Natural killer cell (primary cell): ENCODE data around the gene KIAA1586. TPM values are rescaled to one million over a fixed set of nuclear protein-coding genes. Genes with fewer than 3 reads are reported as not detected.

Experiments used
- ATAC-seq, 3 donors: fragments of 150-1000 bp in 2 of 3; fragments of 200-7000 bp in 1 of 3; cut with Tn5 transposase; 1 replicate in 1 of 3; 2 replicates in 2 of 3; pipeline ENCODE4 v1.10.0; 2021; ENCODE audit warnings: mild to moderate bottlenecking in 2 of 3, moderate library complexity in 2 of 3
- DNase-seq, 2 donors: peaks; one replicate each; pipeline versions ENCODE4 v3.0.0 to v3.0.0-alpha.2; 2013 to 2021; ENCODE audit warnings: mixed read lengths in 1 of 2
- H3K27ac ChIP-seq: one replicate; pipeline ENCODE4 v1.5.1; 2013; ENCODE audit warnings: mild to moderate bottlenecking, low read length
- H3K27me3 ChIP-seq: one replicate; pipeline ENCODE4 v1.6.1; 2013; ENCODE audit warnings: low read length; ENCODE audit not compliant: control insufficient read depth, insufficient read depth
- H3K36me3 ChIP-seq: one replicate; pipeline ENCODE4 v1.6.1; 2013; ENCODE audit warnings: low read length; ENCODE audit not compliant: control insufficient read depth, insufficient read depth
- H3K4me1 ChIP-seq: one replicate; pipeline ENCODE4 v1.6.1; 2013; ENCODE audit warnings: low read length; ENCODE audit not compliant: control insufficient read depth, insufficient read depth
- H3K4me3 ChIP-seq: one replicate; pipeline ENCODE4 v1.5.1; 2013; ENCODE audit warnings: low read length
- H3K9me3 ChIP-seq: one replicate; pipeline ENCODE4 v1.6.1; 2013; ENCODE audit warnings: low read length; ENCODE audit not compliant: control insufficient read depth, insufficient read depth
- H3K27ac Mint-ChIP-seq, 2 donors: one replicate each; pipeline ENCODE4 v1.8.0; 2022; ENCODE audit warnings: mild to moderate bottlenecking in 2 of 2, mixed read lengths in 2 of 2, moderate library complexity in 1 of 2
- H3K27me3 Mint-ChIP-seq, 2 donors: one replicate each; pipeline ENCODE4 v1.8.0; 2022; ENCODE audit warnings: low read depth in 2 of 2, mixed read lengths in 2 of 2
- H3K36me3 Mint-ChIP-seq: one replicate; pipeline ENCODE4 v1.8.0; 2022; ENCODE audit warnings: mixed read lengths
- H3K4me1 Mint-ChIP-seq, 2 donors: one replicate each; pipeline ENCODE4 v1.8.0; 2022; ENCODE audit warnings: mixed read lengths in 2 of 2
- H3K4me3 Mint-ChIP-seq: one replicate; pipeline ENCODE4 v1.8.0; 2022; ENCODE audit warnings: mild to moderate bottlenecking, moderate library complexity, mixed read lengths
- H3K9me3 Mint-ChIP-seq, 2 donors: one replicate each; pipeline ENCODE4 v1.8.0; 2022; ENCODE audit warnings: mixed read lengths in 2 of 2
- WGBS: methylation state at CpG from one replicate; pipeline ENCODE4 v1.1.7; 2013; ENCODE audit warnings: missing lambda C conversion rate; ENCODE audit not compliant: insufficient coverage; 5-methylcytosine and 5-hydroxymethylcytosine counted together
- intact Hi-C: fragments of 100-400 bp; cut with micrococcal nuclease; formaldehyde crosslinking; loops from one replicate; pipeline ENCODE4 v1.14.2; 2022
- total RNA-seq, 4 donors: library from RNA; stranded (reverse); fragments of 120-200 nt in 1 of 4; gene quantifications; one replicate each; pipeline versions ENCODE4 v1.2.3 to v1.2.4, GENCODE V29; 2013 to 2022
- TF ChIP-seq, protein P1 (sequence below): fragments of 200-600 bp; IDR thresholded peaks from one replicate; pipeline ENCODE4 v1.8.0; 2022; ENCODE audit warnings: antibody characterized with exemption

Gene KIAA1586
- total RNA-seq, 3 donors from 2014 or later (not counting 1 experiment from before 2014, with no cell fraction given), result 11.2 to 14.2 (median 12.3) TPM

DNA sequence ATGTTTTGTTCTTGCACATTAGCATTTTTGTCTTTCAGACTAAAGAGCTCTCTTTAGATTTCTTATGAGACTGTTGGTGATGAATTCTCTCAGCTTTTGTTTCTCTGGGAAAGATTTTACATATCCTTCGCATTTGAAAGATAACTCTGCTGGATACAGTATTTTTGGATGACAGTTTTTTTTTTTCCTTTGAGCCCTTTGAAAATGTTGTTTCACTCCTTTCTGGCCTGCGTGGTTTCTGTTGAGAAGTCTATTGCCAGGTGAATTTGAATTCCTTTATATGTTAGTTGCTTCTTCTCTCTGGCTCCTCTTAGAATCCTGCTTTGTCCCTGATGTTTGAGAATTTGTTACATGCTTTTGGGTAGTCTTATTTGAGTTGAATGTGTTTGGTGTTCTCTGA lies 22.2 kb upstream of the KIAA1586 start:
- peaks cover 16% of the 10 kb centered on the region for H3K36me3 Mint-ChIP-seq
- H3K4me1 Mint-ChIP-seq, result no peaks in the 10 kb centered on the region
- DNase-seq (no peak), ATAC-seq (no peak)
- H3K9me3 ChIP-seq, result peaks cover 3% of the 10 kb centered on the region
- H3K27ac Mint-ChIP-seq, result no peak overlapping the region
- no peak overlapping the region for H3K27ac ChIP-seq
- intact Hi-C loops, result no loop called here
- H3K4me1 ChIP-seq, result no peaks in the 10 kb centered on the region
- TF ChIP-seq, protein P1, sequence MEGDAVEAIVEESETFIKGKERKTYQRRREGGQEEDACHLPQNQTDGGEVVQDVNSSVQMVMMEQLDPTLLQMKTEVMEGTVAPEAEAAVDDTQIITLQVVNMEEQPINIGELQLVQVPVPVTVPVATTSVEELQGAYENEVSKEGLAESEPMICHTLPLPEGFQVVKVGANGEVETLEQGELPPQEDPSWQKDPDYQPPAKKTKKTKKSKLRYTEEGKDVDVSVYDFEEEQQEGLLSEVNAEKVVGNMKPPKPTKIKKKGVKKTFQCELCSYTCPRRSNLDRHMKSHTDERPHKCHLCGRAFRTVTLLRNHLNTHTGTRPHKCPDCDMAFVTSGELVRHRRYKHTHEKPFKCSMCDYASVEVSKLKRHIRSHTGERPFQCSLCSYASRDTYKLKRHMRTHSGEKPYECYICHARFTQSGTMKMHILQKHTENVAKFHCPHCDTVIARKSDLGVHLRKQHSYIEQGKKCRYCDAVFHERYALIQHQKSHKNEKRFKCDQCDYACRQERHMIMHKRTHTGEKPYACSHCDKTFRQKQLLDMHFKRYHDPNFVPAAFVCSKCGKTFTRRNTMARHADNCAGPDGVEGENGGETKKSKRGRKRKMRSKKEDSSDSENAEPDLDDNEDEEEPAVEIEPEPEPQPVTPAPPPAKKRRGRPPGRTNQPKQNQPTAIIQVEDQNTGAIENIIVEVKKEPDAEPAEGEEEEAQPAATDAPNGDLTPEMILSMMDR, result no peak
- WGBS, result 100% methylated on average over 1 of the region's 2 CpGs
- no peak overlapping the region for H3K4me3 Mint-ChIP-seq
- H3K36me3 ChIP-seq, result no peaks in the 10 kb centered on the region
- peaks cover 7 to 29% of the 10 kb centered on the region in 2 donors for H3K27me3 Mint-ChIP-seq
- no peaks in the 10 kb centered on the region for H3K27me3 ChIP-seq
- H3K4me3 ChIP-seq, result no peak overlapping the region
- peaks cover 4 to 10% of the 10 kb centered on the region in 2 donors for H3K9me3 Mint-ChIP-seq

DNA sequence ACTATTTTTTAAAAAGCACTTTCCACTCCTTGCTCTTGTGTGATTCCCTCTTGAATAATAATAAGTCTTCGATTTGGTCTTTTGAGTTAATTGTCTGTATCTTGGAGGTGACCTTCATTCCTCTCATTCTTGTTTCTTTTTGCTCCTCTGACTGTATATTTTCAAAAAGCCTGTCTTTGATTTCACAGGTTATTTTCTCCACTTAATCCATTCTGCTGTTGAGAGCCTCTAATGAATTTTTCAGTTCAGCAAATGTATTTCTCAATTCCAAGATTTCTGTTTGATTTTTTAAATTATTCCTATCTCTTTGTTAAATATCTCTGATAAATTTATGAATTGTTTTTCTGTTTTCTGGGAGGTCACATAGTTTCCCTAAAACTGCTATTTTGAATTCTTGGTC lies 21.7 kb upstream of the KIAA1586 start:
- Histone ChIP-seq H3K4me3 (no peak overlapping the region), H3K9me3 (peaks cover 3% of the 10 kb centered on the region), H3K27ac (no peak overlapping the region), H3K4me1 (no peaks in the 10 kb centered on the region), H3K27me3 (no peaks in the 10 kb centered on the region), H3K36me3 (no peaks in the 10 kb centered on the region)
- TF ChIP-seq, protein P1, result no peak
- Mint-ChIP-seq H3K4me3 (no peak overlapping the region), H3K36me3 (peaks cover 16% of the 10 kb centered on the region), H3K27me3 (peaks cover 9 to 32% of the 10 kb centered on the region in 2 donors), H3K9me3 (peaks cover 4 to 10% of the 10 kb centered on the region in 2 donors), H3K4me1 (no peaks in the 10 kb centered on the region), H3K27ac (no peak overlapping the region)
- intact Hi-C loops, result no loop called here
- DNase-seq (no peak), ATAC-seq (no peak)
- no CpG with 5 or more reads among the region's 1 CpG for WGBS

GRCh38 chr6:57026001-57026400 lies 20.5 kb upstream of the KIAA1586 start:
- ATAC-seq, result no peak
- Mint-ChIP-seq H3K27me3 (peaks cover 9 to 32% of the 10 kb centered on the region in 2 donors), H3K4me1 (no peaks in the 10 kb centered on the region), H3K36me3 (peaks cover 16% of the 10 kb centered on the region), H3K27ac (no peak overlapping the region), H3K4me3 (no peak overlapping the region), H3K9me3 (peaks cover 4 to 10% of the 10 kb centered on the region in 2 donors)
- WGBS, result no CpG with 5 or more reads among the region's 1 CpG
- intact Hi-C loops, result no loop called here
- DNase-seq, result no peak
- Histone ChIP-seq H3K4me3 (no peak overlapping the region), H3K9me3 (peaks cover 3% of the 10 kb centered on the region), H3K36me3 (no peaks in the 10 kb centered on the region), H3K27ac (no peak overlapping the region), H3K4me1 (no peaks in the 10 kb centered on the region), H3K27me3 (no peaks in the 10 kb centered on the region)
- TF ChIP-seq, protein P1, result no peak

GRCh38 chr6:57027301-57027700 lies 19.2 kb upstream of the KIAA1586 start:
- H3K36me3 Mint-ChIP-seq, result peaks cover 16% of the 10 kb centered on the region
- H3K4me1 ChIP-seq, result no peaks in the 10 kb centered on the region
- H3K9me3 Mint-ChIP-seq, result peaks cover 4 to 10% of the 10 kb centered on the region in 2 donors
- no CpG with 5 or more reads among the region's 3 CpGs for WGBS
- intact Hi-C loops, result no loop called here
- H3K27ac Mint-ChIP-seq, result no peak overlapping the region
- no peaks in the 10 kb centered on the region for H3K27me3 ChIP-seq
- H3K27ac ChIP-seq, result no peak overlapping the region
- peaks cover 3% of the 10 kb centered on the region for H3K9me3 ChIP-seq
- no peak overlapping the region for H3K4me3 Mint-ChIP-seq
- H3K4me3 ChIP-seq, result no peak overlapping the region
- TF ChIP-seq, protein P1, result no peak
- H3K27me3 Mint-ChIP-seq, result peaks cover 9 to 43% of the 10 kb centered on the region in 2 donors
- ATAC-seq (no peak), DNase-seq (no peak)
- no peaks in the 10 kb centered on the region for H3K36me3 ChIP-seq
- no peaks in the 10 kb centered on the region for H3K4me1 Mint-ChIP-seq
